HG02759 (cell line): ENCODE measurements around the gene EEF2.
"Not testable (repeated sequence)": the region's sequence is repeated elsewhere in the genome, so short reads cannot be mapped to it uniquely, and the experiment has no call there.

Experiments
- ATAC-seq: cut with Tn5 transposase; IDR thresholded peaks from one replicate; pipeline ENCODE4 v1.9.1; 2021; ENCODE audit warnings: mild to moderate bottlenecking, moderate library complexity; ENCODE audit not compliant: unreplicated experiment

The EEF2 gene

GRCh38 chr19:3950871-3951861 lies 34.1 kb downstream of the EEF2 start:
- no peak for ATAC-seq

GRCh38 chr19:3949997-3950859 lies 35.0 kb downstream of the EEF2 start:
- no peak for ATAC-seq

GRCh38 chr19:3949294-3949693 lies 36.0 kb downstream of the EEF2 start:
- no peak for ATAC-seq

GRCh38 chr19:3947316-3947933 lies 37.8 kb downstream of the EEF2 start:
- not testable (repeated sequence) for ATAC-seq

- no peak for ATAC-seq
Measured at GRCh38 chr19:3945838-3946237, 39.4 kb downstream of the EEF2 start.

- no peak for ATAC-seq
Measured at GRCh38 chr19:3944018-3944721, 41.1 kb downstream of the EEF2 start.

- no peak for ATAC-seq
Measured at GRCh38 chr19:3942790-3943409, 42.4 kb downstream of the EEF2 start.

- not testable (repeated sequence) for ATAC-seq
Measured at GRCh38 chr19:3938300-3938950, 46.8 kb downstream of the EEF2 start.

- ATAC-seq: no peak
Measured at GRCh38 chr19:3936506-3937442, 48.5 kb downstream of the EEF2 start.

- no peak for ATAC-seq
Measured at GRCh38 chr19:3932931-3933810, 52.1 kb downstream of the EEF2 start, which contains the start of gene NMRK2. Gene NMRK2 (plus strand): TSS chr19:3933069. CDS start chr19:3933672, 603 bp downstream.

GRCh38 chr19:3931041-3931440 lies 54.2 kb downstream of the EEF2 start:
- no peak for ATAC-seq
